GM10847 (cell line): ENCODE data around the gene RALGPS1.

Source experiments
- POLR2A ChIP-seq: IDR thresholded peaks from 2 replicates; pipeline ENCODE4 v1.6.1; 2011; ENCODE audit not compliant: insufficient read length; ENCODE audit errors: extremely low read depth

The RALGPS1 gene

GRCh38 chr9:127123064-127123890 lies 208.7 kb downstream of the RALGPS1 start:
- no peak for TF ChIP-seq POLR2A

- no peak for TF ChIP-seq POLR2A
These were observed 209.5 kb downstream of the RALGPS1 start for GRCh38 chr9:127124111-127124531.

- no peak for TF ChIP-seq POLR2A
These were observed 210.2 kb downstream of the RALGPS1 start for GRCh38 chr9:127124792-127125191.

- no peak for TF ChIP-seq POLR2A
These were observed 212.4 kb downstream of the RALGPS1 start for GRCh38 chr9:127126971-127127370.

GRCh38 chr9:127128341-127129072 lies 213.9 kb downstream of the RALGPS1 start:
- TF ChIP-seq POLR2A = no peak

GRCh38 chr9:127129073-127129717 lies 214.6 kb downstream of the RALGPS1 start:
- no peak for TF ChIP-seq POLR2A

- TF ChIP-seq POLR2A = no peak
These were observed 215.1 kb downstream of the RALGPS1 start for GRCh38 chr9:127129718-127130085.

- TF ChIP-seq POLR2A = no peak
These were observed 215.7 kb downstream of the RALGPS1 start for GRCh38 chr9:127130235-127130634.

GRCh38 chr9:127130661-127131538 lies 216.3 kb downstream of the RALGPS1 start:
- no peak for TF ChIP-seq POLR2A

- no peak for TF ChIP-seq POLR2A
These were observed 217.3 kb downstream of the RALGPS1 start for GRCh38 chr9:127131871-127132270.

- TF ChIP-seq POLR2A = no peak
These were observed 217.8 kb downstream of the RALGPS1 start for GRCh38 chr9:127132375-127132774.

GRCh38 chr9:127132921-127133647 lies 218.5 kb downstream of the RALGPS1 start:
- TF ChIP-seq POLR2A = no peak

- no peak for TF ChIP-seq POLR2A
These were observed 219.2 kb downstream of the RALGPS1 start for GRCh38 chr9:127133739-127134167.

GRCh38 chr9:127135056-127135745 lies 220.6 kb downstream of the RALGPS1 start:
- no peak for TF ChIP-seq POLR2A
